ENCODE results near the gene NELFB.

NELFB gene

DNA sequence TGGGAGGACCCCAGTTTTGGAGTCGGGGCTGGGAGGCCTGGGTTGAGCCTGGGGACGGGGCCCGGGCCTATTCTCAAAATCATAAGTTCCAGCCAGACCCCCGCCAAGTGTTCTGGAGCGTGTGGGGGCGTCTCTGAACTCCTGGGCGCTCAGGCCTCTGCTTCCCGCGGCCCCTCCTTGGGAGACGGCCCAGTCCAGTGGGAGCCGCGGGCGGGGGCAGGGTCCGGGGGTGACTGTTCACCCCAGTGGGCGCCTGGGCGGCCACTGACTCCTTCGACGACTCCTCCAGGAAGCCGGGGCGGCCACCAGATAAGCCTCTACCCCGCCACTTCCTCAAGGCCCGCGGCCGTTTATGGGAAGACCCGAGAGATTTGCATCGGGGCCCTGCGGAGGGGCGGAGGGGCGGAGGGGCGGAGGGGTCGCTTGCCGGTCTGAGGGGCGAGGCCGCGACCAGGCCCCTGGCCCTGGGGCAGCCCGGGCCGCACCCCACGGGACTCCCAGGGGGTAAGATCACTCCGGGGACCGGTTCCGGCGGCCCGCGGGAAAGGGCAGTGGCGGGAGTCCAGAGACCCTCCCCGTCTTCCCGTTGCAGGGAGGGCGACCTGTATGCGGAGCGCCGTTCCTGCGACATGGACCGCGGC, 23.1 kb downstream of the NELFB start:
- DNase-seq (ENCODE audit: insufficient read length, low spot score) (no peak), FAIRE-seq (no peak)
- no peak for TF ChIP-seq POLR2A (IDR thresholded peaks at IDR 0.05; ENCODE audit: low read depth, low read length)

- no peak for FAIRE-seq
- TF ChIP-seq POLR2A (IDR thresholded peaks at IDR 0.05; ENCODE audit: low read depth, low read length) = no peak
- no peak for DNase-seq (ENCODE audit: insufficient read length, low spot score)
Measured at GRCh38 chr9:137278721-137279711, 23.9 kb downstream of the NELFB start.

GRCh38 chr9:137279741-137280473, 24.8 kb downstream of the NELFB start:
- TF ChIP-seq POLR2A (IDR thresholded peaks at IDR 0.05; ENCODE audit: low read depth, low read length) = no peak
- FAIRE-seq (no peak), DNase-seq (ENCODE audit: insufficient read length, low spot score) (no peak)

GRCh38 chr9:137280474-137281344, 25.6 kb downstream of the NELFB start:
- TF ChIP-seq POLR2A (IDR thresholded peaks at IDR 0.05; ENCODE audit: low read depth, low read length) = no peak
- no peak for DNase-seq (ENCODE audit: insufficient read length, low spot score)
- FAIRE-seq = no peak

- TF ChIP-seq POLR2A (IDR thresholded peaks at IDR 0.05; ENCODE audit: low read depth, low read length) = no peak
- FAIRE-seq (no peak), DNase-seq (ENCODE audit: insufficient read length, low spot score) (no peak)
Measured at GRCh38 chr9:137281345-137282116, 26.4 kb downstream of the NELFB start.

DNA sequence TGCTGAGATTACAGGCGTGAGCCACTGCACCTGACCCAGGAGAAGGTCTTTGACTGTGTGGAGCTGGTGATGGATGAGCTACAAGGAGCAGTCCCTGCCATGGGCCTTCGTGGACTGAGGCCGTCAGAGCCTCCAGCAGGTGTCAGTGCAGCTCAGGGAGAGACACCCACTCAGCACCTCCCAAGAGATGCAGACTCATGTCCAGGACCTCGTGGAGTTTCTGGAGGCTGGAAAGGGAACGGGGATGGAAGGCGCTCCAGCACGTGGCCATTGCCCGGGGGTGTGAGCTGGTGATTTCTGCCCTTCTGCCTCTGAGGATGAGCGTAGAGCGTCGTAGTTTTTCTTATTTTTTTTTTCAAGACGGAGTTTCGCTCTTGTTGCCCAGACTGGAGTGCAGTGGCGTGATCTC, 31.9 kb downstream of the NELFB start:
- FAIRE-seq = peak; percentile 36
- no peak for TF ChIP-seq POLR2A (IDR thresholded peaks at IDR 0.05; ENCODE audit: low read depth, low read length)
- DNase-seq (ENCODE audit: insufficient read length, low spot score) = peak; percentile 100

- no peak for DNase-seq (ENCODE audit: insufficient read length, low spot score)
- no peak for TF ChIP-seq POLR2A (IDR thresholded peaks at IDR 0.05; ENCODE audit: low read depth, low read length)
- FAIRE-seq = no peak
Measured at GRCh38 chr9:137293094-137293481, 38.0 kb downstream of the NELFB start.

DNA sequence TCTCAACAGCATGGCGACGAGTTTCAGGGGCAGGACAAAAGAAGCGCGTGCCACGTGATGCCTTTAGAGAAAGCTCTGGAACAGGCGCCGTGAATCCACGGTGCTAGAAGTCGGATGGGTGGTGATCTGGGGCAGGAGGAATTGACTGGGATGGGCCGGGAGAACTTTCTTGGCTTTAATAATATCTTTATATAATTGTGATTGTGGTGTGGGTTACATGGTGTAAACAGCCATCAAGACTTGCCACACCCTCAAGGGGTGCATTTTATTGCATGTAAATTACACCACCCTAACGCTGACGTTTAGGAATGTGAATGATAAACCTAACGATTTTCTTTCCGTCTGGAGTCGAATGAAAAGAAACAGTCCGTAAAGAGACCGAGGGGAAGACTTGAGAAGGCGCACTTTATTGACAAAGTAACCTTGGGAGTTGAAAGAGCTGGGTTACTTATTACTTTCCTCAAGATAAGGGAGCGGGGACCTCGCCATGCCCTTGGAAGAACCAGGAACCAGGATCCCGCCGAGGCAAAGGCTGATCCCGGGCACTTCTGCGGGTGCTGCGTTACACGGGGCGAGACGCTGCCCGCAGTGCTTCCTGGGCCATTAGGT, 38.5 kb downstream of the NELFB start:
- FAIRE-seq (no peak), DNase-seq (ENCODE audit: insufficient read length, low spot score) (no peak)
- TF ChIP-seq POLR2A (IDR thresholded peaks at IDR 0.05; ENCODE audit: low read depth, low read length) = no peak

GRCh38 chr9:137294091-137294680, 39.1 kb downstream of the NELFB start:
- TF ChIP-seq POLR2A (IDR thresholded peaks at IDR 0.05; ENCODE audit: low read depth, low read length) = no peak
- FAIRE-seq = no peak
- DNase-seq (ENCODE audit: insufficient read length, low spot score) = peak; percentile 95

- DNase-seq (ENCODE audit: insufficient read length, low spot score) (no peak), FAIRE-seq (no peak)
- no peak for TF ChIP-seq POLR2A (IDR thresholded peaks at IDR 0.05; ENCODE audit: low read depth, low read length)
Measured at GRCh38 chr9:137294681-137295237, 39.6 kb downstream of the NELFB start.

GRCh38 chr9:137295238-137295811, 40.2 kb downstream of the NELFB start:
- FAIRE-seq (no peak), DNase-seq (ENCODE audit: insufficient read length, low spot score) (no peak)
- no peak for TF ChIP-seq POLR2A (IDR thresholded peaks at IDR 0.05; ENCODE audit: low read depth, low read length)

Data from H54 (cell line).